GM10248 (cell line): ENCODE results near the gene IFNK.

ENCODE experiments used
- CTCF ChIA-PET: fragments of 300-600 bp; sonication (Branson Sonifier 250); formaldehyde crosslinking; extraction: SDS; loops from one replicate; lab custom pipeline; 2021; ENCODE audit warnings: antibody characterized with exemption; lab: Yijun Ruan, JAX
- POLR2A ChIA-PET: fragments of 350-650 bp; sonication (Branson Sonifier 250); formaldehyde crosslinking; extraction: SDS; loops from one replicate; lab custom pipeline; 2020; ENCODE audit warnings: antibody characterized with exemption; lab: Yijun Ruan, JAX
- DNase-seq: peaks from one replicate; pipeline ENCODE4 v3.0.0; 2012; ENCODE audit errors: extremely low spot score
- CTCF ChIP-seq: IDR thresholded peaks from 2 replicates; pipeline ENCODE4 v1.5.1; 2012; ENCODE audit warnings: mild to moderate bottlenecking, low read depth; ENCODE audit errors: extremely low read depth, missing control alignments, control extremely low read depth

Gene IFNK

DNA sequence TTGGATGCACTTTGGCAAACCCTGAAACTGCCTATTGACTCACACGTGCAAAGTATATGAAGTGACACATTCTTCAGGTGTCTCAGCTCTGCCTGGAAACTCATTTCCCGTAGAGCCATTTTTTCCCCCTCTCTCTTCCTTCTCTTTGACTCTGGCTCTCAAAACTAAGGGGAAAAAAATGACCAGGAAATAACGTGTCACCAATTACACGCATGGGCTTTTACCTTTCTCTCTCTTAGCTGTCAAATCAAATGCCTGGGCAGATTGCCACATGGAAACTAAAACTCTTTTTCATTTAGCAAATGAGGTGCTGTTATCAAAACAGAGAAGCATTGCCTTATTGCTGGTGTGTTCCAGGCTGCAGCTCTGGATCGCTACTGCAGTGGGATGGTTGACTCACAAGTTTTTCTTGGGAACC lies 18.3 kb upstream of the IFNK start:
- ChIA-PET CTCF (interaction anchor here (1.0 to 1.3 kb wide), 4 partner anchors 9 to 30 kb away, joined by 3 to 4 read pairs (median 3); partner anchors contain the start of gene MOB3B), POLR2A (no interaction called here)

GRCh38 chr9:27506981-27507380 lies 17.1 kb upstream of the IFNK start:
- DNase-seq = no peak
- CTCF ChIA-PET = no interaction called here
- POLR2A ChIA-PET = no interaction called here
- TF ChIP-seq CTCF = no peak

More for the DNA sequence above, 18.3 kb upstream of the IFNK start:
- no peak for TF ChIP-seq CTCF
- DNase-seq = no peak

DNA sequence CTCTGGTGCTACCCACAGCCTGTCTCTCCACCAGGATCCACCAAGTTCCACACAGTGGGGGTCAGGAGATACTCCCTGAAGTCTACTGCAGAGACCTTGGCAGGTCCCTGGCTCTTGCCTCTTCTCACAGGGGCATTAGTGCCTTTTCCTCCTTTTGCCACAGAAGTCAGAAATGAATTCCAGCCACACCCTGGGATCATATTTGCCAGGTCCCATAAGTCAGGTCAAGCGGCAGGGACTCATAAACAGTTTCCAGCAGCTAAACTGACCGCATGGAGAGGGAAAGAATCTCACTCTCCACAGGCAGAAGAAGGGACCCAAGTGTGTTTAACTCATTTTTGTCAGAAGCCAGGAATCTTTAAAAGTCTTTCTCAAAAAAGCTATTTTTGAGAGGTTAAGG lies 13.3 kb upstream of the IFNK start:
- ChIA-PET CTCF (no interaction called here), POLR2A (no interaction called here)
- DNase-seq = no peak
- TF ChIP-seq CTCF = no peak

DNA sequence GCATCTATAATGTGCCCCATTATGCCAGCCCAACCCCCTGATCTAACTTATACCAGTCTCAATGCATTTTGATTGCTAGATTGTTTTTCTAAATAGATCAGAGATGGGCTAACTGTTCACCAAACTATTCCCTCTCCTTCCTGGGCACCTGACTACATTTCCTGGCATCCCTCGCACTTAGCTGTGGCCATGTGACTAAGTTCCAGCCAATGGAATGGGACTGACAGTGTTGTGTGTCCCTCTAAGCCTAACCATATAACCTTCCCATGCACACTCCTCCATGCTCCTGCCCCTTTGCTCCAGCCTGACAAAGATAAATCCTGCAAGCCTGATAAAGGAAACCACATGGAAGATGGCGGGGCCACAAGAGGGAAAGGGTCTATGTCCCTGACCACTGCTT lies 12.3 kb upstream of the IFNK start:
- POLR2A ChIA-PET = no interaction called here
- CTCF ChIA-PET = interaction anchor here (1.0 kb wide), 1 partner anchor 50 kb away, joined by 4 read pairs; no protein-coding TSS in a partner anchor
- TF ChIP-seq CTCF = no peak
- no peak for DNase-seq

GRCh38 chr9:27514551-27514950 lies 9.5 kb upstream of the IFNK start:
- ChIA-PET CTCF (interaction anchor here (0.8 to 3.9 kb wide), 4 partner anchors 9 to 28 kb away, joined by 3 to 26 read pairs (median 4); partner anchors contain the start of genes IFNK and MOB3B), POLR2A (no interaction called here)
- no peak for TF ChIP-seq CTCF
- DNase-seq = no peak

GRCh38 chr9:27518006-27518405 lies 6.1 kb upstream of the IFNK start:
- TF ChIP-seq CTCF = no peak
- CTCF ChIA-PET = interaction anchor here (1.0 to 2.0 kb wide), 3 partner anchors 12 to 185 kb away, joined by 3 to 6 read pairs (median 3); partner anchors contain the start of gene MOB3B
- no peak for DNase-seq
- POLR2A ChIA-PET = no interaction called here

- ChIA-PET POLR2A (no interaction called here), CTCF (interaction anchor here (1.4 kb wide), 1 partner anchor 11 kb away, joined by 3 read pairs; the partner anchor contains the start of gene MOB3B)
- DNase-seq = no peak
- TF ChIP-seq CTCF = no peak
Observed at GRCh38 chr9:27518809-27519208, 5.3 kb upstream of the IFNK start.
